HepG2 (cell line): ENCODE measurements around the gene TFCP2L1.

Source experiments
- GABPA ChIP-seq, 2 experiments: IDR thresholded peaks; 2 replicates each; pipeline ENCODE4 v1.6.1; 2011 to 2016; ENCODE audit warnings: low read depth in 2 of 2, low read length in 1 of 2, missing biosample characterization in 1 of 2, missing genetic modification characterization in 1 of 2
- MTA1 ChIP-seq: sonication (generic); formaldehyde crosslinking; IDR thresholded peaks from 2 replicates; pipeline ENCODE4 v1.4.0; 2020; ENCODE audit warnings: missing genetic modification reagents, mild to moderate bottlenecking, borderline replicate concordance
- MYC ChIP-seq: sonication (generic); formaldehyde crosslinking; IDR thresholded peaks from 2 replicates; pipeline ENCODE4 v1.9.0; 2021; ENCODE audit warnings: missing genetic modification reagents, borderline replicate concordance
- TFAP4 ChIP-seq: sonication (generic); IDR thresholded peaks from 2 replicates; pipeline ENCODE4 v1.6.1; 2016; ENCODE audit warnings: low read depth, borderline replicate concordance
- ZBTB2 ChIP-seq: sonication (generic); formaldehyde crosslinking; IDR thresholded peaks from 2 replicates; pipeline ENCODE4 v1.8.0; 2022; ENCODE audit warnings: low read depth, missing genetic modification reagents
- ZBTB38 ChIP-seq: sonication (generic); formaldehyde crosslinking; IDR thresholded peaks from 2 replicates; pipeline ENCODE4 v1.5.1; 2020; ENCODE audit warnings: mild to moderate bottlenecking, missing genetic modification reagents
- ZNF788 ChIP-seq: sonication (generic); formaldehyde crosslinking; IDR thresholded peaks from 2 replicates; pipeline ENCODE4 v1.5.0; 2020; ENCODE audit warnings: mild to moderate bottlenecking, missing genetic modification reagents, borderline replicate concordance
- ZSCAN5A ChIP-seq: sonication (generic); formaldehyde crosslinking; IDR thresholded peaks from 2 replicates; pipeline ENCODE4 v1.8.0; 2022; ENCODE audit warnings: mild to moderate bottlenecking, missing genetic modification reagents, borderline replicate concordance
- TF ChIP-seq, protein P1 (sequence below): sonication (generic); formaldehyde crosslinking; IDR thresholded peaks from 2 replicates; pipeline ENCODE4 v1.5.0; 2020; ENCODE audit warnings: mild to moderate bottlenecking, missing genetic modification reagents, moderate library complexity

- TF ChIP-seq ZBTB38 (CRISPR knock-in tag), result no peak
- no peak for TF ChIP-seq MYC (CRISPR knock-in tag)
- TF ChIP-seq, protein P1, sequence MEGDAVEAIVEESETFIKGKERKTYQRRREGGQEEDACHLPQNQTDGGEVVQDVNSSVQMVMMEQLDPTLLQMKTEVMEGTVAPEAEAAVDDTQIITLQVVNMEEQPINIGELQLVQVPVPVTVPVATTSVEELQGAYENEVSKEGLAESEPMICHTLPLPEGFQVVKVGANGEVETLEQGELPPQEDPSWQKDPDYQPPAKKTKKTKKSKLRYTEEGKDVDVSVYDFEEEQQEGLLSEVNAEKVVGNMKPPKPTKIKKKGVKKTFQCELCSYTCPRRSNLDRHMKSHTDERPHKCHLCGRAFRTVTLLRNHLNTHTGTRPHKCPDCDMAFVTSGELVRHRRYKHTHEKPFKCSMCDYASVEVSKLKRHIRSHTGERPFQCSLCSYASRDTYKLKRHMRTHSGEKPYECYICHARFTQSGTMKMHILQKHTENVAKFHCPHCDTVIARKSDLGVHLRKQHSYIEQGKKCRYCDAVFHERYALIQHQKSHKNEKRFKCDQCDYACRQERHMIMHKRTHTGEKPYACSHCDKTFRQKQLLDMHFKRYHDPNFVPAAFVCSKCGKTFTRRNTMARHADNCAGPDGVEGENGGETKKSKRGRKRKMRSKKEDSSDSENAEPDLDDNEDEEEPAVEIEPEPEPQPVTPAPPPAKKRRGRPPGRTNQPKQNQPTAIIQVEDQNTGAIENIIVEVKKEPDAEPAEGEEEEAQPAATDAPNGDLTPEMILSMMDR (CRISPR knock-in tag), result no peak
- no peak for TF ChIP-seq ZSCAN5A
- no peak for TF ChIP-seq TFAP4
- TF ChIP-seq GABPA (IDR thresholded peaks at IDR 0.05; ENCODE audit: low read depth, low read length), result no peak
- no peak for TF ChIP-seq GABPA (CRISPR knock-in tag; IDR thresholded peaks at IDR 0.05; ENCODE audit: low read depth)
- no peak for TF ChIP-seq ZNF788 (CRISPR knock-in tag)
- TF ChIP-seq ZBTB2, result no peak
- no peak for TF ChIP-seq MTA1 (CRISPR knock-in tag)
Measured at GRCh38 chr2:121240436-121240835, 44.6 kb downstream of the TFCP2L1 start.
